SK-N-MC (cell line): ENCODE measurements around the gene LAMP5.

Experiments
- DNase-seq: peaks from one replicate; pipeline ENCODE4 v3.0.0-alpha.2; 2011; ENCODE audit warnings: low read depth, low spot score
- H3K27ac ChIP-seq: fragments of 200-600 bp; sonication (generic); 2 replicates; pipeline ENCODE4 v1.5.1; 2016; ENCODE audit warnings: mixed run types
- H3K36me3 ChIP-seq: fragments of 200-600 bp; sonication (generic); 2 replicates; pipeline ENCODE4 v1.6.1; 2017; ENCODE audit warnings: antibody characterized with exemption, low read length, mixed read lengths; ENCODE audit not compliant: insufficient read depth
- H3K4me3 ChIP-seq: fragments of 200-600 bp; sonication (generic); 2 replicates; pipeline ENCODE4 v1.5.1; 2016
- H3K9ac ChIP-seq: fragments of 200-600 bp; sonication (generic); 2 replicates; pipeline ENCODE4 v1.8.0; 2017; ENCODE audit warnings: mixed run types, mixed read lengths; ENCODE audit not compliant: insufficient read length
- H3K9me3 ChIP-seq: fragments of 200-600 bp; sonication (generic); 2 replicates; pipeline ENCODE4 v1.6.1; 2017; ENCODE audit warnings: low read depth, mild to moderate bottlenecking, antibody characterized with exemption, low read length, moderate library complexity, mixed read lengths
- EZH2 ChIP-seq: fragments of 200-600 bp; sonication (generic); IDR thresholded peaks from one replicate; pipeline ENCODE4 v1.6.1; 2017; ENCODE audit warnings: antibody characterized with exemption
- FOXP2 ChIP-seq: optimal IDR thresholded peaks from 2 replicates; pipeline ENCODE3; 2011; ENCODE audit warnings: mild to moderate bottlenecking, moderate library complexity; ENCODE audit not compliant: insufficient read depth; ENCODE audit errors: extremely low read length, control extremely low read depth
- POLR2AphosphoS5 ChIP-seq: IDR thresholded peaks from 2 replicates; pipeline ENCODE4 v1.6.1; 2012; ENCODE audit warnings: mild to moderate bottlenecking, low read depth, low read length, borderline replicate concordance

Gene LAMP5

DNA sequence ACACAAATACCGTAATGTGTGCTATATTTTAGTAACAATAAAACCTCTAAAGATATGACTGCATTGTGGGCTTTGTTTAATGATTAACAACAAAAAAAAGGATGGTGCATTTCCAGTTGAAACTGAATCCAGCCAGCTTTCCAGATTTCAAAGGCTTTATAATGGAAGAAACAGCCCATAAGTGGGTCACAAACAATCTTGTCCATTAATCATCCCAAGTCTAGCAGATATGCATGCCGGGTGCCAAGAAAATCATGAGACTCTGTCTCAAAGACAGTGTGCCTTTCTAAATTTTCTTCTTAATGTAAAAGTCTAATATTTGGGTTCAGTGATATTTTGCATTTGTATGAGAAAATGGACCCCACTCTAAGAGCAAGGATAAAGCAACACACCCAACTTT lies 20.6 kb upstream of the LAMP5 start:
- TF ChIP-seq POLR2AphosphoS5: no peak
- Histone ChIP-seq H3K27ac (no peak overlapping the region), H3K9me3 (no peaks in the 10 kb centered on the region), H3K9ac (no peak overlapping the region), H3K4me3 (no peak overlapping the region), H3K36me3 (no peaks in the 10 kb centered on the region)
- DNase-seq: no peak

- H3K27ac ChIP-seq: no peak overlapping the region
- DNase-seq: no peak
- no peak overlapping the region for H3K4me3 ChIP-seq
- TF ChIP-seq EZH2: no peak
- H3K9me3 ChIP-seq: no peaks in the 10 kb centered on the region
- H3K9ac ChIP-seq: no peak overlapping the region
- no peaks in the 10 kb centered on the region for H3K36me3 ChIP-seq
Measured at GRCh38 chr20:9495701-9496100, 18.7 kb upstream of the LAMP5 start.

DNA sequence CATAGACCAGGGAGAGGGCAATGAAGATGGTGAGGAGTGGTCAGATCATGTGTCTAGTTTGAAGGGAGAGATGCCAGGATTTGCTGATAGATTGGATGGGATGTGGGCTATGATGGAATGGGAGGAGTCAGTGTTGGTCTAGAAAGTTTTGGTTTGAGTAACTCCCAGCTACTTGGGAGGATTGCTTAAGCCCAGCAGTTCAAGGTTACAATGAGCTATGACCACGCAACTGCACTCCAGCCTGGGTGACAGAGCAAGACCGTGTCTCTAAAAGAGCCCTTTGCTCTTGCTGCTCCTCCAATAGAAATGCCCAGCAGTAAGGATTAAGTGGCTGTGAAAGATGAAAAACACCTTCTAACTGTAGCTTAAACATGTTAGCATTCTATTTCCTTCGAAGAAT lies 18.2 kb upstream of the LAMP5 start:
- TF ChIP-seq FOXP2: no peak
- no peak for TF ChIP-seq EZH2
- no peak for TF ChIP-seq POLR2AphosphoS5
- no peak overlapping the region for H3K9ac ChIP-seq
- H3K9me3 ChIP-seq: no peaks in the 10 kb centered on the region
- H3K4me3 ChIP-seq: no peak overlapping the region
- H3K36me3 ChIP-seq: no peaks in the 10 kb centered on the region
- DNase-seq: no peak
- no peak overlapping the region for H3K27ac ChIP-seq

GRCh38 chr20:9498322-9498721 lies 16.1 kb upstream of the LAMP5 start:
- no peak overlapping the region for H3K4me3 ChIP-seq
- no peaks in the 10 kb centered on the region for H3K36me3 ChIP-seq
- TF ChIP-seq EZH2: no peak
- no peak for TF ChIP-seq FOXP2
- TF ChIP-seq POLR2AphosphoS5: no peak
- no peak overlapping the region for H3K9ac ChIP-seq
- no peak for DNase-seq
- H3K27ac ChIP-seq: no peak overlapping the region
- H3K9me3 ChIP-seq: no peaks in the 10 kb centered on the region

DNA sequence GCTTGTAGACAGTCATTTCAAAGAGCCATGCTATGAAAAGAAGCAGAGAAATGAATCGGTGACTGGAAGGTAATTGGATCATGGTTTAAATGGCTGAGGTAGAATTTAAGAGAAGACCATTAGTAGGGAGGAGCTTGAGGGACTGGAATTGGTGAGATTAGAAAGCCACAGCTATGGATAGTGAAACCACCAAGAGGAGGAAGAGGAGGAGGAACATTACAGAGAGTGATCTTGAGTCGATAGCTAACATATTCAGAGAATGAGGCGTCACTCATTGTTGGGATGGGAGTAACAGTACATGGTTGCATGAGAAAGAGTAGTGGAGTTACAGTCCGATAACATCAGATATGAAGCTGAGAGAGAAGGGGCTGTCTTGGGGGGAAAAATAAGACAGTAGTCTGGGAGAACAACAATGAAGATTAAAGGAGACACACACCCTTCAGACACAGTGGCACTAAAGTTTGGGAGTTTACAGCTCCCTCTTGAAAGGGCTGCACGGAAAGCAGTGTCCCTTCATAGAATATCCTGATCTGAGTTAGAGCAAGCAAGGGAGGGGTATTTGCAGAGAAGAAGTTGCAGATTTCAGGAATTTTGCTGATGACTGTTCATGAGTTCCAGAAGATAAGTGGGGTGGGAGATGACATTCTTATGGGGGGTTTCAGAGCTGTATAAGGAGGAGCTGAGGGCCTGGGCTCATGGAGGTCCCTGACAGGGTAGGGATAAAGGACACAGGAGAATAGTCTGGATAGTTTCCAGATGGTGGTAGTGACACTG lies 15.1 kb upstream of the LAMP5 start:
- TF ChIP-seq FOXP2 (no peak), EZH2 (no peak), POLR2AphosphoS5 (no peak)
- no peak for DNase-seq
- no peaks in the 10 kb centered on the region for H3K36me3 ChIP-seq
- H3K9ac ChIP-seq: no peak overlapping the region
- H3K27ac ChIP-seq: no peak overlapping the region
- no peaks in the 10 kb centered on the region for H3K9me3 ChIP-seq
- no peak overlapping the region for H3K4me3 ChIP-seq

GRCh38 chr20:9500121-9500520 lies 14.3 kb upstream of the LAMP5 start:
- H3K36me3 ChIP-seq: no peaks in the 10 kb centered on the region
- no peaks in the 10 kb centered on the region for H3K9me3 ChIP-seq
- H3K9ac ChIP-seq: no peak overlapping the region
- no peak overlapping the region for H3K4me3 ChIP-seq
- DNase-seq: no peak
- H3K27ac ChIP-seq: no peak overlapping the region
- TF ChIP-seq POLR2AphosphoS5: no peak
- no peak for TF ChIP-seq EZH2
- no peak for TF ChIP-seq FOXP2

DNA sequence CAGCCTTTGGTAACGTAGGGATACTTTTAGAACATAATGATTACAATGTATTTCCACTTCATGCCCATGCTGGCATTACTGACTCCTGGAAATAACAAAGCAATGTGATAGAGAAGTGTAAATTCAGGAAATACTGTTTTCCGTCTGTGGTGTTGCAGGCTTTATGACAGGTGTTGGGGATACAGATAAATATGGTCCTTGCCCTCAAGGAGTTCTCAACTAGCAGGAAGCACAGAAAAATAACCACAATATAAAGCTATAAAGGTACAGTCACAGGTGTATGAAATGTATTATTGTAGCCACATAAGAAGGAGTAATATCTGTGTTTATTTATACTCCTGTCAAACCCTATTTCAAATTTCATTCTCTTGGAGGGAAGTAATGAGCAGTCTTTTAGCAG lies 12.9 kb upstream of the LAMP5 start:
- no peak for DNase-seq
- TF ChIP-seq EZH2 (no peak), FOXP2 (no peak), POLR2AphosphoS5 (no peak)
- Histone ChIP-seq H3K4me3 (no peak overlapping the region), H3K36me3 (no peaks in the 10 kb centered on the region), H3K9ac (no peak overlapping the region), H3K27ac (no peak overlapping the region), H3K9me3 (no peaks in the 10 kb centered on the region)

DNA sequence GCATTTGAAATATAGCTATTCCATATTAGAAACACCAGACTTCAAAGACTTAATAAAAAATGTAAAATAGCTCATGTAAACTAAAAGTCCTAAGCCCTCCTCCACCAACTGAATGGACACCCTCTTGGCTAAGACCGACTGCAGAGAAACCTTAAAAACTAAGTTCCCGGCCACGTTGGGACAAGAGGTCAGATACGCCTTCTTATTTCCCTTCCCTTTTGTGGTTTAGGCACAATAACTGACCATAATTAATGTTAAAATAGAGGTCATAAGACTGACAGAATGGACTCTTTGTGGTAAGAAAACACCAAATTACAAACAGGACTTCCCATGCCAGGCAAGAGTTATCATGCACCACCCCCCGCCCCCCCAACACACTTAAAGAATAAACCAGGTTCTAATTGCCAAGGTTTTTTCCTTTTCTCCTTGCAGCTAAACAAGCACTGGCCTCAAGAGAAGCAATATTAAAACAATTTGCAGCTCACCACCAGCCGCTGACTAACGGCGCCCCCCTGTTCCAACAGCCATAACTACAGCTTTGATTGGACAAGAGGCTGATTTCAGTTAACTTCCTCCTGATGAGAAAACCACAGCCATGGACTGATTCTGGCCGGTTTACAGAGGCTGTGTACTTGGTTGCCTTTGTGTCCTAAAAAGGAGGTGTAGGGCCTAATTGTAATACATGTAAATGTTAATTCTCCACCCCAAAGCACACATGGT lies 10.7 kb upstream of the LAMP5 start:
- no peak overlapping the region for H3K27ac ChIP-seq
- H3K9ac ChIP-seq: no peak overlapping the region
- DNase-seq: no peak

DNA sequence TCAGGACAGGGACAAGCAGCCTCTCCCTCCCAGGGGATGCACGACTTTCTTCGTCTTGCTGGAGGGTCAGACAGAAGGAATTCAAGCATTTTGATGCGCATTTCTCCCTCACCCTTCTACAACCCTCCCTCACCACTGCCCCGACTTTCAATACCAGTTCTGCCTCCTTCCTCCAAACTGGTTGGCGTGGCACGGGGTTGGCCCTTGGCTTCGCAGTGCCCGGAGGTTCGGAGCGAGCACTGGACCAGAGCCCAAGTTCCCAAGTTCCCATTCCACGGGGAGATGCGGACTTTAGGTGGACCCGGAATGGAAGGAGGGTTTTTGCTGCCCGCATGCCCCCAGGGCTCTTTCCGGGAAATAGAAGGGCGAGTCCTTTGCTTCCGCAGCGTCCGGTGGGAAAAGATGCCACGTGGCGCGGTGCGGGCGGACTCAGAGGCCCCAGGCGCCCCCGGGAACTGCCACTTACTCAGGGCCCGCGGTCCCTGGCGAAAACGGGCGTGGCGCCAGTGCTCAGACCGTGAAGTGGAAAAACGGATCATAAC lies 8.0 kb upstream of the LAMP5 start:
- Histone ChIP-seq H3K36me3 (no peaks in the 10 kb centered on the region), H3K9ac (no peak overlapping the region), H3K4me3 (no peak overlapping the region), H3K27ac (no peak overlapping the region), H3K9me3 (no peaks in the 10 kb centered on the region)
- DNase-seq: no peak
- TF ChIP-seq POLR2AphosphoS5 (no peak), FOXP2 (no peak), EZH2 (no peak)

More for the DNA sequence above, 10.7 kb upstream of the LAMP5 start:
- Histone ChIP-seq H3K9me3 (no peaks in the 10 kb centered on the region), H3K36me3 (no peaks in the 10 kb centered on the region), H3K4me3 (no peak overlapping the region)
- TF ChIP-seq POLR2AphosphoS5 (no peak), EZH2 (no peak), FOXP2 (no peak)
